Measurements from ENCODE around the gene KPNA1. TPM values are rescaled to one million over a fixed set of nuclear protein-coding genes. Genes with fewer than 3 reads are reported as not detected.
A peak's percentile ranks its signal among the peaks of the same experiment; 100 is the strongest.

The KPNA1 gene
- total and polyA plus RNA-seq, 2 of the 13 experiments (the other 11 are each of a cell fraction or from before 2014, with no cell fraction given) = 15.4 to 30.0 TPM

- TF ChIP-seq TP53 (CRISPR knock-in tag; conservative IDR thresholded peaks at IDR 0.05) = no peak
- TF ChIP-seq, protein P1, sequence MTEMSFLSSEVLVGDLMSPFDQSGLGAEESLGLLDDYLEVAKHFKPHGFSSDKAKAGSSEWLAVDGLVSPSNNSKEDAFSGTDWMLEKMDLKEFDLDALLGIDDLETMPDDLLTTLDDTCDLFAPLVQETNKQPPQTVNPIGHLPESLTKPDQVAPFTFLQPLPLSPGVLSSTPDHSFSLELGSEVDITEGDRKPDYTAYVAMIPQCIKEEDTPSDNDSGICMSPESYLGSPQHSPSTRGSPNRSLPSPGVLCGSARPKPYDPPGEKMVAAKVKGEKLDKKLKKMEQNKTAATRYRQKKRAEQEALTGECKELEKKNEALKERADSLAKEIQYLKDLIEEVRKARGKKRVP (CRISPR knock-in tag; IDR thresholded peaks at IDR 0.05) = no peak
- peak; percentile 54 for TF ChIP-seq RXRB (CRISPR knock-in tag; IDR thresholded peaks at IDR 0.05; ENCODE audit: borderline replicate concordance)
- no peak for TF ChIP-seq MLX (CRISPR knock-in tag; IDR thresholded peaks at IDR 0.05)
- TF ChIP-seq ZSCAN5A (CRISPR knock-in tag; IDR thresholded peaks at IDR 0.05; ENCODE audit: borderline replicate concordance) = no peak
- TF ChIP-seq NCOR1 (IDR thresholded peaks at IDR 0.05; ENCODE audit: borderline replicate concordance, low read length) = peak; percentile 75
- no peak for TF ChIP-seq CSRNP2 (CRISPR knock-in tag; conservative IDR thresholded peaks at IDR 0.05; ENCODE audit: low read depth)
- TF ChIP-seq NFYC (CRISPR knock-in tag; IDR thresholded peaks at IDR 0.05) = no peak
- TF ChIP-seq, protein P2, sequence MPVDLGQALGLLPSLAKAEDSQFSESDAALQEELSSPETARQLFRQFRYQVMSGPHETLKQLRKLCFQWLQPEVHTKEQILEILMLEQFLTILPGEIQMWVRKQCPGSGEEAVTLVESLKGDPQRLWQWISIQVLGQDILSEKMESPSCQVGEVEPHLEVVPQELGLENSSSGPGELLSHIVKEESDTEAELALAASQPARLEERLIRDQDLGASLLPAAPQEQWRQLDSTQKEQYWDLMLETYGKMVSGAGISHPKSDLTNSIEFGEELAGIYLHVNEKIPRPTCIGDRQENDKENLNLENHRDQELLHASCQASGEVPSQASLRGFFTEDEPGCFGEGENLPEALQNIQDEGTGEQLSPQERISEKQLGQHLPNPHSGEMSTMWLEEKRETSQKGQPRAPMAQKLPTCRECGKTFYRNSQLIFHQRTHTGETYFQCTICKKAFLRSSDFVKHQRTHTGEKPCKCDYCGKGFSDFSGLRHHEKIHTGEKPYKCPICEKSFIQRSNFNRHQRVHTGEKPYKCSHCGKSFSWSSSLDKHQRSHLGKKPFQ (CRISPR knock-in tag; IDR thresholded peaks at IDR 0.05; ENCODE audit: insufficient replicate concordance) = no peak
- TF ChIP-seq ZNF570 (CRISPR knock-in tag; IDR thresholded peaks at IDR 0.05; ENCODE audit: borderline replicate concordance) = no peak
- TF ChIP-seq, protein P3, sequence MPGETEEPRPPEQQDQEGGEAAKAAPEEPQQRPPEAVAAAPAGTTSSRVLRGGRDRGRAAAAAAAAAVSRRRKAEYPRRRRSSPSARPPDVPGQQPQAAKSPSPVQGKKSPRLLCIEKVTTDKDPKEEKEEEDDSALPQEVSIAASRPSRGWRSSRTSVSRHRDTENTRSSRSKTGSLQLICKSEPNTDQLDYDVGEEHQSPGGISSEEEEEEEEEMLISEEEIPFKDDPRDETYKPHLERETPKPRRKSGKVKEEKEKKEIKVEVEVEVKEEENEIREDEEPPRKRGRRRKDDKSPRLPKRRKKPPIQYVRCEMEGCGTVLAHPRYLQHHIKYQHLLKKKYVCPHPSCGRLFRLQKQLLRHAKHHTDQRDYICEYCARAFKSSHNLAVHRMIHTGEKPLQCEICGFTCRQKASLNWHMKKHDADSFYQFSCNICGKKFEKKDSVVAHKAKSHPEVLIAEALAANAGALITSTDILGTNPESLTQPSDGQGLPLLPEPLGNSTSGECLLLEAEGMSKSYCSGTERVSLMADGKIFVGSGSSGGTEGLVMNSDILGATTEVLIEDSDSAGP (CRISPR knock-in tag; IDR thresholded peaks at IDR 0.05; ENCODE audit: borderline replicate concordance) = no peak
- TF ChIP-seq HMG20B (CRISPR knock-in tag; conservative IDR thresholded peaks at IDR 0.05) = no peak
- TF ChIP-seq ZNF446 (CRISPR knock-in tag; IDR thresholded peaks at IDR 0.05) = no peak
- TF ChIP-seq ZNF605 (CRISPR knock-in tag; IDR thresholded peaks at IDR 0.05) = no peak
- no peak for TF ChIP-seq CHCHD3 (CRISPR knock-in tag; IDR thresholded peaks at IDR 0.05)
- TF ChIP-seq ARID3A (IDR thresholded peaks at IDR 0.05; ENCODE audit: low read depth, low read length) = peak; percentile 60
These were observed 122.9 kb downstream of the KPNA1 start (continued) for GRCh38 chr3:122391681-122392446.

Data from HepG2 (cell line).